A673 (cell line): ENCODE data around the gene C19orf44. TPM values are rescaled to one million over a fixed set of nuclear protein-coding genes. Genes with fewer than 3 reads are reported as not detected.

Source experiments
- BruUV-seq: library from RNA; stranded (reverse); fragments of 400-500 nt; replicated peaks from 2 replicates; lab custom pipeline; 2021; lab: Mats Ljungman, UMichigan
- CTCF ChIA-PET: fragments of 300-600 bp; sonication (Branson Sonifier 250); formaldehyde crosslinking; loops from one replicate; lab custom pipeline; 2022; ENCODE audit warnings: antibody characterized with exemption; lab: Charles Lee
- POLR2A ChIA-PET: fragments of 300-600 bp; sonication (Branson Sonifier 250); formaldehyde crosslinking; loops from one replicate; lab custom pipeline; 2022; ENCODE audit warnings: antibody characterized with exemption; ENCODE audit not compliant: low non-redundant PET; lab: Charles Lee
- DNase-seq: peaks from one replicate; pipeline ENCODE4 v3.0.0-alpha.2; 2015; ENCODE audit warnings: low spot score
- H3K27ac ChIP-seq: fragments of 200-600 bp; sonication (generic); 2 replicates; pipeline ENCODE4 v1.5.1; 2016; ENCODE audit warnings: mixed run types, low read depth, mild to moderate bottlenecking, mixed read lengths, antibody characterized with exemption, low read length; ENCODE audit not compliant: poor library complexity, severe bottlenecking
- H3K27me3 ChIP-seq: fragments of 200-600 bp; sonication (generic); replicated peaks from 2 replicates; pipeline ENCODE4 v1.6.1; 2017; ENCODE audit warnings: mixed run types, low read depth, mild to moderate bottlenecking, mixed read lengths, antibody characterized with exemption, low read length; ENCODE audit not compliant: insufficient read depth, poor library complexity
- H3K36me3 ChIP-seq: fragments of 200-600 bp; sonication (generic); 2 replicates; pipeline ENCODE4 v1.6.1; 2016; ENCODE audit warnings: mixed run types, mild to moderate bottlenecking, mixed read lengths, antibody characterized with exemption, low read length; ENCODE audit not compliant: insufficient read depth, poor library complexity, severe bottlenecking
- H3K4me1 ChIP-seq: fragments of 200-600 bp; sonication (generic); 2 replicates; pipeline ENCODE4 v1.6.1; 2017; ENCODE audit warnings: mixed run types, mild to moderate bottlenecking, mixed read lengths, antibody characterized with exemption, low read length; ENCODE audit not compliant: insufficient read depth, poor library complexity, severe bottlenecking
- H3K4me3 ChIP-seq: fragments of 200-600 bp; sonication (generic); 2 replicates; pipeline ENCODE4 v1.5.1; 2016; ENCODE audit warnings: low read depth, mixed run types, mild to moderate bottlenecking, mixed read lengths, low read length; ENCODE audit not compliant: poor library complexity, severe bottlenecking
- H3K9me3 ChIP-seq: fragments of 200-600 bp; sonication (generic); 2 replicates; pipeline ENCODE4 v1.6.1; 2016; ENCODE audit warnings: mixed run types, low read depth, mild to moderate bottlenecking, mixed read lengths, antibody characterized with exemption, low read length; ENCODE audit not compliant: poor library complexity, severe bottlenecking
- CTCF ChIP-seq: fragments of 300-800, 200-600 bp; sonication (generic); conservative IDR thresholded peaks from 2 replicates; pipeline ENCODE4 v1.5.1; 2017; ENCODE audit warnings: low read depth, mild to moderate bottlenecking, antibody characterized with exemption, low read length, moderate library complexity, mixed read lengths
- EZH2 ChIP-seq: fragments of 200-600 bp; sonication (generic); IDR thresholded peaks from 2 replicates; pipeline ENCODE4 v1.6.1; 2017; ENCODE audit warnings: borderline replicate concordance, low read depth, mild to moderate bottlenecking, mixed read lengths, antibody characterized with exemption, low read length; ENCODE audit not compliant: poor library complexity, severe bottlenecking
- intact Hi-C: fragments of 100-400 bp; cut with micrococcal nuclease; formaldehyde crosslinking; loops from one replicate; pipeline ENCODE4 v1.10.0; 2022; ENCODE audit not compliant: unreplicated experiment
- total RNA-seq: library from RNA; stranded (reverse); gene quantifications from 2 replicates; pipeline ENCODE4 v1.2.3, GENCODE V29; 2021

Gene C19orf44
- total RNA-seq, 1 experiment from 2014 or later, result 9.8 TPM

GRCh38 chr19:16540948-16541347, 44.8 kb downstream of the C19orf44 start:
- BruUV-seq, result no TSS peak
- intact Hi-C loops, result no loop called here
- Histone ChIP-seq H3K27me3 (no peaks in the 10 kb centered on the region), H3K36me3 (peaks cover 28% of the 10 kb centered on the region), H3K27ac (peak overlapping the region; percentile 92), H3K9me3 (no peaks in the 10 kb centered on the region), H3K4me1 (peaks cover 17% of the 10 kb centered on the region), H3K4me3 (peak overlapping the region; percentile 96)
- no peak for DNase-seq
- CTCF ChIA-PET, result no interaction called here
- TF ChIP-seq CTCF, result no peak
- TF ChIP-seq EZH2, result no peak
- POLR2A ChIA-PET, result no interaction called here

- Histone ChIP-seq H3K9me3 (no peaks in the 10 kb centered on the region), H3K27ac (peak overlapping the region; percentile 92), H3K4me3 (peak overlapping the region; percentile 96), H3K27me3 (no peaks in the 10 kb centered on the region), H3K4me1 (peaks cover 17% of the 10 kb centered on the region), H3K36me3 (peaks cover 21% of the 10 kb centered on the region)
- TF ChIP-seq EZH2 (no peak), CTCF (no peak)
- CTCF ChIA-PET, result interaction anchor here (0.5 kb wide), 1 partner anchor 1306 kb away, joined by 7 read pairs; the partner anchor contains the start of gene JAK3
- peak; percentile 9 for DNase-seq
- POLR2A ChIA-PET, result no interaction called here
- BruUV-seq, result no TSS peak
- intact Hi-C loops, result no loop called here
Measured at GRCh38 chr19:16541526-16542044, 45.4 kb downstream of the C19orf44 start.

GRCh38 chr19:16542045-16542909, 46.1 kb downstream of the C19orf44 start, which contains the start of gene CHERP:
TSS of gene CHERP (minus strand) at chr19:16542437. CDS start at chr19:16542378, 59 bp downstream.
- CTCF ChIA-PET, result interaction anchor here (0.5 kb wide), 1 partner anchor 1306 kb away, joined by 7 read pairs; the partner anchor contains the start of gene JAK3
- POLR2A ChIA-PET, result no interaction called here

More at GRCh38 chr19:16542045-16542909, 46.1 kb downstream of the C19orf44 start, which contains the start of gene CHERP:
- TF ChIP-seq CTCF, result no peak
- TF ChIP-seq EZH2, result no peak
- DNase-seq, result peak; percentile 98
- Histone ChIP-seq H3K4me1 (peaks cover 17% of the 10 kb centered on the region), H3K27ac (peak within 1 kb of the TSS; percentile 92), H3K27me3 (no peaks in the 10 kb centered on the region), H3K4me3 (peak within 1 kb of the TSS; percentile 96), H3K9me3 (no peaks in the 10 kb centered on the region), H3K36me3 (peaks cover 19% of the 10 kb centered on the region)
- no TSS peak for BruUV-seq
- intact Hi-C loops, result no loop called here
